ENCODE data around the gene HAND2.

DNA sequence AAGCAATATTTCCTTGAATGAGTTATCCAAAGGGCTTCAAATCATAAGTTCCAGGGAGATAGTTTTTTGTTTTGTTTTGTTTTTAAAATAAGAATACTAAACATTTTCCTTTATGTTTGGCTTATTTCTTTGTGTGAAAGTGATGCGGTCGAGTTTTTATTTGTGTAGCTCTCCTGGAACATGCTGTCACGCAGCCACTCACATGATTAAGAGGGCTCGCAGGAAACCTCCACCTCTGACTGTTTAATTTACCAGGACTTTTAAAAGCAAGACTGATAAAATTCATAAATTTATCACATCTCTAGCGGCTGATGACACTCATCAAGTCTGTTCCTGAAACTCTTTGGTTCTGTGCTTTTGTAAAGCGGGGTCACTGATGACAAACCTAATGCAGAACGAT lies 48.9 kb upstream of the HAND2 start:
- TF ChIP-seq POLR2AphosphoS5 (IDR thresholded peaks at IDR 0.05) (no peak), CTCF (IDR thresholded peaks at IDR 0.05) (no peak), EP300 (IDR thresholded peaks at IDR 0.05) (no peak)
